HAP-1 (cell line): ENCODE data around the gene DMXL2.
"Not testable (repeated sequence)": the region's sequence is repeated elsewhere in the genome, so short reads cannot be mapped to it uniquely, and the experiment has no call there.

Experiments used
- DNase-seq, 2 experiments: peaks; one replicate each; pipeline ENCODE4 v3.0.0-alpha.2; 2016 to 2020; ENCODE audit warnings: low spot score in 2 of 2
- H3K27me3 ChIP-seq: fragments of 250-450 bp; sonication (Bioruptor Pico); 2 replicates; pipeline ENCODE4 v1.5.1; 2020; ENCODE audit warnings: low read depth, mild to moderate bottlenecking, moderate library complexity
- H3K36me3 ChIP-seq: fragments of 250-450 bp; sonication (Bioruptor Pico); replicated peaks from 2 replicates; pipeline ENCODE4 v1.5.1; 2020; ENCODE audit warnings: mild to moderate bottlenecking
- H3K4me1 ChIP-seq: fragments of 250-450 bp; sonication (Bioruptor Pico); 2 replicates; pipeline ENCODE4 v1.5.1; 2020; ENCODE audit warnings: mild to moderate bottlenecking
- H3K4me3 ChIP-seq: fragments of 250-450 bp; sonication (Bioruptor Pico); 2 replicates; pipeline ENCODE4 v1.5.1; 2020; ENCODE audit warnings: mild to moderate bottlenecking, moderate library complexity
- H3K9me3 ChIP-seq: fragments of 250-450 bp; sonication (Bioruptor Pico); 2 replicates; pipeline ENCODE4 v1.5.1; 2020; ENCODE audit warnings: mild to moderate bottlenecking, moderate library complexity
- in situ Hi-C: fragments of 300-500 bp; cut with MboI; formaldehyde crosslinking; loops from 3 replicates; pipeline ENCODE4 v1.14.3; 2020; ENCODE audit warnings: low sequenced_read_pairs, inconsistent platforms, mixed read lengths

DMXL2 gene

DNA sequence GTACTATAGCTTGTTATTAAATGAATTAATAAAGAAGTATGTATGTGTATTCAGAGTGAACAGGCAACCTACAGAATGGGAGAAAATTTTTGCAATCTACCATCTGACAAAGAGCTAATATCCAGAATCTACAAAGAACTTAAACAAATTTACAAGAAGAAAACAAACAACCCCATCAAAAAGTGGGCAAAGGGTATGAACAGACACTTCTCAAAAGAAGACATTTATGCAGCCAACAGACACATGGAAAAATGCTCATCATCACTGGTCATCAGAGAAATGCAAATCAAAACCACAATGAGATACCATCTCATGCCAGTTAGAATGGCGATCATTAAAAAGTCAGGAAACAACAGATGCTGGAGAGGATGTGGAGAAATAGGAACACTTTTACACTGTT, 25.5 kb upstream of the DMXL2 start:
- H3K4me3 ChIP-seq, H3K9me3 ChIP-seq, H3K36me3 ChIP-seq, DNase-seq, H3K4me1 ChIP-seq: not testable (repeated sequence)
- in situ Hi-C loops = loop anchor here (25.0 kb wide), 1 partner anchor 264 kb away; no protein-coding TSS in a partner anchor
- peaks cover 15% of the 10 kb centered on the region for H3K27me3 ChIP-seq

DNA sequence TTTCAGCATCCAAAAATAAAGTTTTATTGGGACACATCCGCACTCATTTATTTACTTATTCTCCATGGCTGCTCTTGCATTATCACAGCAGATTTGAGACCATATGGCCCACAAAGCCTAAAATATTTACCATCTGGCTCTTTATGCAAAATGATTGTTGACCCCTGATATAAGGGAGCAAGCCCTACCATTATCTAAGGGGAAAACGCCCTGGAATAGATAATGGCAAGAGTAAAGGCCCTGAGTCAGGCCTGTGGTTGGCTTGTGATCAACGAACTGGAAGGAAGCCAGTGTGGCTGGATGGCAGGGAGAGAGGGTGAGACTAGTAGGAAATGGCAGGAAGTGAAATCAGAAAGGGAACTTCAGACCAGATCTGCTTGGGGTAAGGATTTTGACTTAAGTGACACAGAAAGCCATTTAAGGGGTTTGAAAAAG, 24.6 kb upstream of the DMXL2 start:
- H3K4me3 ChIP-seq = no peak overlapping the region
- in situ Hi-C loops = loop anchor here (25.0 kb wide), 1 partner anchor 265 kb away; no protein-coding TSS in a partner anchor
- no peaks in the 10 kb centered on the region for H3K36me3 ChIP-seq
- no peak for DNase-seq
- no peaks in the 10 kb centered on the region for H3K9me3 ChIP-seq
- no peaks in the 10 kb centered on the region for H3K4me1 ChIP-seq
- H3K27me3 ChIP-seq = peaks cover 12% of the 10 kb centered on the region

DNA sequence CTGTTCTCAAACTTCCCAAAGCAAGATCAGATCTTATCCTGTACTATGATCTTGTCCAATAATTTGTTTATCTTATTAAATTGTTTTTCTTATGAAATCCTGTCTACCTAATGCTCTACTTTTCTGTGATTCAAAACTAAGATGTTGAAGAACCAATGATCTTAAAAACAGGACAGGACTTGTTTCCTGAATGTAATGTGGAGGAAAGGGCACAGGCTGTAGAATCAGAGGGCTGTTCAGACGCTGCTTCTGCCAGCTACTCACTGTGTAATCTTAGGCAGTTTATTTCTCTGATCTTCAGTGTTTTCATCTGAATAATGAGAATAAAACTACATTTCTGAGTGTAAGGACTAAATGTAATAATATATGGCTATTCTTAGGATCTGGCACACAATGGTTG, 20.1 kb upstream of the DMXL2 start:
- H3K4me1 ChIP-seq = no peaks in the 10 kb centered on the region
- no peak overlapping the region for H3K4me3 ChIP-seq
- H3K9me3 ChIP-seq = no peaks in the 10 kb centered on the region
- H3K27me3 ChIP-seq = no peaks in the 10 kb centered on the region; the same call in 1 of the 2 replicates
- H3K36me3 ChIP-seq = no peaks in the 10 kb centered on the region
- in situ Hi-C loops = loop anchor here (25.0 kb wide), 1 partner anchor 270 kb away; no protein-coding TSS in a partner anchor
- no peak for DNase-seq

DNA sequence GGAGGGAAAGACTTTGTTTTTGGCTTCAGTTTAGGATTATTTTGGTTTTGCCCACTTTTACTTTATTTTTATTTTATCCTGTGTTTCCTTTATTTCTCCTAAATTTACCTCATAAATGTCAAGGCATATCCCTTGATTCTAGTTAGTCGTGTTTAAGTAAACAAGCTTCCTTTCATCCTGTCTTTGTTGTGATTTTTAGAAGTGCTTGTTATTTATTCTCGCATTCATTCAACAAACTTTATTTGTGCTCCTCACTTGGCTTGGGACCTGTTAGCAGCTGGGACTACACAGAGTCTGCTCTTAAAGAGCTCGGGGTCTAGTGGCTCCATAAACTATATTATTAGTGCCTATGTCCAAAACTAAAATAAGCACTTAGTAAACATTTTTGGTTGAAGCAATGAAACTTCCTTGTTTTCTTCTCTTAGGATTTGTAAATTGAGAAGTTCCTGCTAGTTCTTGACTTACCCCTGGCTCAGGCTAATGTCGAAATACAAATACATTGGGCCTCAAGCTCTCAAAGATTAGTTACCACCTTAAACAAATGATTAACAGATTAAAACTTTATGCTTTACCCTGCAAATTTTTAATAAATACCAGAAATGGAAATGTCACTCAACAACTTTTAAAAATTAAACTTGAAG, 19.0 kb upstream of the DMXL2 start:
- no peaks in the 10 kb centered on the region for H3K4me1 ChIP-seq
- no peak overlapping the region for H3K4me3 ChIP-seq
- in situ Hi-C loops = loop anchor here (25.0 kb wide), 1 partner anchor 271 kb away; no protein-coding TSS in a partner anchor
- H3K9me3 ChIP-seq = no peaks in the 10 kb centered on the region
- no peaks in the 10 kb centered on the region; the same call in 1 of the 2 replicates for H3K27me3 ChIP-seq
- no peak for DNase-seq
- no peaks in the 10 kb centered on the region for H3K36me3 ChIP-seq

DNA sequence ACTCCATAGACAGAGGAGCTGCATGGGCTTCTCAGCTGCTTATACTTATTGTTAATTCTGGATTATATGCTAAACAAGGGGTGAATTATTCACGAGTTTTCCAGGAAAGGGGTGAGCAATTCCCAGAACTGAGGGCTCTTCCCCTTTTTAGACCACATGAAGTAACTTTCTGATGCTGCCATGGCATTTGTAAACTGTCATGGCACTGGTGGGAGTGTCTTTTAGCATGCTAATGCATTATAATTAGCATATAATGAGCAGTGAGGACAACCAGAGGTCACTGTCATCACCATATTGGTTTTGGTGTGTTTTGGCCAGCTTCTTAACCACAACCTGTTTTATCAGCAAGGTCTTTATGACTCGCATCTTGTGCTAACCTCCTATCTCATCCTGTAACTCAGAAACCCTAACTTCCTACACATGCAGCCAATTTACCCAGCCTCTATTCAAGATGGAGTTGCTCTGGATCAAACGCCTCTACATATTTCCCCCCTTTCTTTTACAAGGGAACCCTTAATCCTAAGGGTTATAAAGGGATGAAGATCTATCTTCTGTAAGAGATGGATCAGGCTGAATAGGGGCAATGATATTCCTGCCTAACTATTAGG, 12.1 kb upstream of the DMXL2 start:
- H3K9me3 ChIP-seq = no peaks in the 10 kb centered on the region
- H3K4me3 ChIP-seq = no peak overlapping the region
- H3K27me3 ChIP-seq = no peaks in the 10 kb centered on the region; the same call in 1 of the 2 replicates
- in situ Hi-C loops = loop anchor here (5.0 to 25.0 kb wide), 2 partner anchors 143 to 278 kb away; no protein-coding TSS in a partner anchor
- DNase-seq = no peak
- H3K36me3 ChIP-seq = no peaks in the 10 kb centered on the region
- no peaks in the 10 kb centered on the region for H3K4me1 ChIP-seq

DNA sequence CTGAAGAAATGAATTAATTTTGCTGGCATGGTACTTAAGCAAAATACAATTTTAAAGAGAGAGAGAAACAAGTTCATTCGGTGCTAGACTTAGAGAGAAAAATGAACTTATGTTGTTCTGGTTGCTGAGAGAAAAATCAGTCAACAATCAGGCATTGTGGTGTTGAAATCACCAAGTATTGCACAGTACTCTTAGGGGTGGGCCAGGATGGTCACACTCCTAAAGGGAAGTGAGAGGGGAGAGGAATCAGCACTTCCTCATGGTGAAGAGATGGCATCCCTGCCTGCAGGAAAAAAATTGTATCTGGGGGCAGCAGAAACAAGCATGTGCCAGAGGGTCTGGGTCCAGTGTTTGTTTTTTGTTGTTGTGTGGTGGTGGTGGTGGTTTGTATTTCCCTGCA, 7.0 kb upstream of the DMXL2 start:
- Histone ChIP-seq H3K4me3 (no peak overlapping the region), H3K27me3 (no peaks in the 10 kb centered on the region), H3K9me3 (no peaks in the 10 kb centered on the region), H3K4me1 (no peaks in the 10 kb centered on the region), H3K36me3 (no peaks in the 10 kb centered on the region)
- DNase-seq = no peak
- in situ Hi-C loops = loop anchor here (25.0 kb wide), 1 partner anchor 283 kb away; no protein-coding TSS in a partner anchor

DNA sequence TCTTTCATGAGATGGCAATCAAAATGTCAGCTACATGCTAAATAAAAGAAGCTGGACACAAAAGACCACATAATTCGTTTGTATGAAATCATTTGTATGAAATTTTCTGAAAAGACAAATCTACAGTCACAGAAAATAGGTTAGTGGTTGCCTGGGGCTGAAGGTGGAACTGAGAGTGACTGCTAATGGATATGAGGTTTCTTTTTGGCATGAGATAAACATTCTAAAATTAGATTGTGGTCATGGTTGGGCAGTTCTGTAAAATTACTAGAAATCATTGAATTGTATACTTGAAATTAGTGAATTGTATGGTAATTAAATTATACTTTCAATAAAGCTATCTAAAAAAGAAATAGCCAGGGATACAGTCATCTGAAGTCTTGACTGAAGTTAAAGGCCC, 2.7 kb upstream of the DMXL2 start:
- Histone ChIP-seq H3K4me1 (peaks cover 16% of the 10 kb centered on the region), H3K9me3 (no peaks in the 10 kb centered on the region), H3K4me3 (no peak overlapping the region), H3K27me3 (no peaks in the 10 kb centered on the region), H3K36me3 (no peaks in the 10 kb centered on the region)
- in situ Hi-C loops = loop anchor here (25.0 kb wide), 1 partner anchor 287 kb away; no protein-coding TSS in a partner anchor
- no peak for DNase-seq

DNA sequence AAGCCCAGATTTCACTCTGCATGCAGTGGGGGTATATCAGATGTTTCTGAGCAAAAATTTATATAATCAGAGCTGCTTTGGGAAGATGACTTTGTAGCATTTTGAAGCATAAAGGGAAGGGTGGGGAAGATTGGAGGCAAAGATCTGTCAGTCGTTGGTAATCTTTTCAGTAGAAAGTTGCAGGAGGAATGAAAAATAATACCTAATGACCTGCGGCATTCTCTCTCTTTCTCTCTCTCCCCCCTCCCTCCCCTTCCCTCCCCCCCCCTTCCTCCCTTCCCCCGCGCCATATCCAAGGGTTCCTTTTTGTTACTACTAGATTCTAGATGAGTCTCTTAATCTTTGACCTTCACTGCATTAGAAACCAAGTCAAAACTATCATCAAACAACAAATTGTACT, 1.5 kb upstream of the DMXL2 start:
- H3K4me1 ChIP-seq = peaks cover 16% of the 10 kb centered on the region
- DNase-seq = no peak
- in situ Hi-C loops = no loop called here
- H3K9me3 ChIP-seq = no peaks in the 10 kb centered on the region
- H3K36me3 ChIP-seq = no peaks in the 10 kb centered on the region
- no peak overlapping the region for H3K4me3 ChIP-seq
- no peaks in the 10 kb centered on the region for H3K27me3 ChIP-seq

DNA sequence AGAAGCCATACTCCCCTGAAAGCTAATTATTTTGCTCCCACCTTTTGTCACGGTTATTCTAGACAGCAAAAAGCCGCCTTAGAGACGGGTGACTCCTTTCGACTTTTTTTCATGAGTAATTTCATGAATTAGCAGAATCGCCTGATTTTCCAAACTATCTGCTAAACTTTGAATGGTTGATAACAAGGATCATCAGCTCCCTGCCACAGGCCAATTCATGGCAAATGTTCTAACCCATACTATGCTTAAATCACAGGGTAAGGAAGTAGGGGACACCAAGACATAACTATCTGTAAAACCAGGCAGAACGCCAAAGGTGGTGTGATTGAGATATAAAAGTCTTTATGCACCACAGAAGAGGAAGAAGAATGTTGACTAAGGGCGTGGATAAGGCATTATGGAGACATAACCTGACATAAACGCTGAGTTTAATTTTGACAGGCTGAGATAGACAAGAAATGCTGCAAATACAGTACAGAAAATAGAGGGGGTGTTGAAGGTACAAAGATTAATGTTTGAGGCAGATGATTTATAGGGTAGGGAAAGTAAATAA, 891 bp upstream of the DMXL2 start:
- no peaks in the 10 kb centered on the region for H3K9me3 ChIP-seq
- no peaks in the 10 kb centered on the region for H3K36me3 ChIP-seq
- no peaks in the 10 kb centered on the region for H3K27me3 ChIP-seq
- peak in 1 of 2 experiments; percentile 19 for DNase-seq
- peaks cover 16% of the 10 kb centered on the region for H3K4me1 ChIP-seq
- H3K4me3 ChIP-seq = peak overlapping the region; percentile 76
- in situ Hi-C loops = no loop called here

DNA sequence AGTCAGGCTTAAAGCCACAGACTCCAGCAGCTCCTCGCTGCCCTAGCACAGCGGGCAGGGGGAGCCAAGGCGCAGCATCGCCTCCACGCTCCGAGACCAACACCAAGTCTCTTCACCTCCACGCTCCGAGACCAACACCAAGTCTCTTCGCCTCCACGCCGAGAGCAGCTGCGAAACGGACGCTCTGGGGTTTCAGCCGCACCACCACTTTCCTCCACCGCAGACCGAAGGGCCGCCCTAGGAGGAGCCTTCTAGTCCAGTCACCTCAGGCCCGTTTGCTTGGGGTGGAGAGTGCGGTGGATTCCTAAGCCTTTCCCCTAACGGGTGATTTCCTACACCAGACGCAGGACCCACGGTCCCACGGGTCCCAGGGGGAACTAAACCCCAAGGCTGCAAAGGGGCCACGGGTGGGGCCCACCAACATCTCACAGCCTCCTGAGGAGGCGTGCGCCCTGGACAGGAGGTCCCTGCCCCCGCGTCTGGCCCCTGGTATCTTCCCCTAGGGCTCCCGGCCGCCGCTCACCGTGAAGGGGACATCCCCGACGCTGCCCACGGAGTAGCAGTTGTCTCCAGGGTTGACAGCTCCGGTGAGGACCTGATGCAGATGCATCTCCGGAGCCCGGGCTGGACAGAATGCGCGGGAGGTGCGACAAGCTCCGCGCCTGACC, 501 bp downstream of the DMXL2 start:
- peak; percentile 26 to 65 for DNase-seq
- no peaks in the 10 kb centered on the region for H3K9me3 ChIP-seq
- H3K4me3 ChIP-seq = peak overlapping the region; percentile 76
- H3K36me3 ChIP-seq = no peaks in the 10 kb centered on the region
- in situ Hi-C loops = no loop called here
- H3K4me1 ChIP-seq = peaks cover 16% of the 10 kb centered on the region
- no peaks in the 10 kb centered on the region for H3K27me3 ChIP-seq

DNA sequence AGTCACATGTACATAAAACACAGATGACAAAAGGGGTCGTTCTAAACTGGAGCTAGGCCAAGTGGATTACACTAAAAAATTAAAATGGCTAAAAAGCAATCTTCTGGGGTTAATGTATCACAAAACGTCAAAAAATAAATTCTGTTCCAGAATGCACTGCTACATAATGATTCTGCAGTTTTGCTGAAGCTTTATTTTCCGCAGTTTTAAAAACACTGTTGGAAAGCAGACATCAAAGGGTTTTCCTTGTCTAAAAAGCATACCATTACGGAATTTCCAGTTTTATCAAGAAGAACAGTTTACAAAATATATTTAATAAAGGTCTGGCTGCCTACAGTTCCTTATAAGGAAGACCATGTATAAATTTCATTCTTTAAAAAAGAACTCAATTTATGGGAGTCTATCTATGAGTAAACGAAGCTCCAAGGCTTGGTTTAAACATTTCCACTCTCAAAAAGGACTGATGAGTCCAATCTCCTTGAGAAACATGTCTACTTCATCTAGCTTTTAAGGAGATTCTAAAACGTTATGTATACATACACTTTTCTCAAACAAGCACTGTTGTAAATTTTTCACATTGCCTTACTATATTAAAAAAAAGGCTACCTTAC, 1.3 kb downstream of the DMXL2 start:
- no peaks in the 10 kb centered on the region for H3K27me3 ChIP-seq
- in situ Hi-C loops = no loop called here
- peaks cover 16% of the 10 kb centered on the region for H3K4me1 ChIP-seq
- peak overlapping the region; percentile 76 for H3K4me3 ChIP-seq
- DNase-seq = no peak
- H3K9me3 ChIP-seq = no peaks in the 10 kb centered on the region
- no peaks in the 10 kb centered on the region for H3K36me3 ChIP-seq

DNA sequence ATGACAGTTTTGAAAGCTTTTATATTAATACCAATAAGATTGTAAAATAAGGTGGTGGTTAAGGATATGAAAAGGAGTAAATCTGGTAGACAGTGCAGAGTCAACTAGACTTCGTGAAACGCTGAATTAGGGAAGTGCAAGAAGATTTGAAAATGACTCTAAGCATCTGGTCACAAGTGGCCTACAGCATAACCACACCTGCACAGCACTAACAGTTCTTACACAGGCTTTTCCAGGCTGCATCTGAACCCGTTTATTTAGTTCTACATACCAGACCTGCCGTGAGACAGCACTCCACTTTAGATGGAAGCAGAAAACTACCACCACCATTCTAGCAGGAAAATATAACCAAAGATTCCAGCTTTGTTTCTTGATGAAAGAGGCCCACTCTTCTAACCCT, 1.9 kb downstream of the DMXL2 start:
- Histone ChIP-seq H3K27me3 (no peaks in the 10 kb centered on the region), H3K4me1 (peaks cover 16% of the 10 kb centered on the region), H3K4me3 (peak overlapping the region; percentile 76), H3K36me3 (no peaks in the 10 kb centered on the region), H3K9me3 (no peaks in the 10 kb centered on the region)
- in situ Hi-C loops = no loop called here
- peak in 1 of 2 experiments; percentile 20 for DNase-seq

DNA sequence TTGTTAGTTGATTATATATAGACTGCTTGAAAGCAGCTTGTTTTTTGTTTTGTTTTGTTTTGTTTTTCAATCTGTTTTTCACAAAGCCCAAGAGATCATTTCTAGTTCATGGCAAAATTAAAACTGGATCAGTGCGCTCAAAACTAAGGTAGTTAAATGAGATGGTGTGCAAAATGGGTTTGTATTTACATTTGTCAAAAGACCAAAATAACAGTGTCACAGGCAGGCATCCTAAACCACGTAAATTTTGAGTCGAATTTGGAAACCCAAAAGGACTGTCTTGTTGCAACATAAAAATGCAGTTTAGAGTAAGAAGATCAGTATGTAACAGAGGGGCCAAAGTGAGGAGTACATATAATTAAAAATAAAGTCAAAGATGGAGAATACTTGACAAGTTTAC, 2.4 kb downstream of the DMXL2 start:
- Histone ChIP-seq H3K4me1 (peaks cover 16% of the 10 kb centered on the region), H3K36me3 (no peaks in the 10 kb centered on the region), H3K9me3 (no peaks in the 10 kb centered on the region), H3K4me3 (no peak overlapping the region), H3K27me3 (no peaks in the 10 kb centered on the region)
- no peak for DNase-seq
- in situ Hi-C loops = no loop called here
